ENCODE results near the gene PDCL2. TPM values are rescaled to one million over a fixed set of nuclear protein-coding genes. Genes with fewer than 3 reads are reported as not detected.

Gene PDCL2
- polyA plus RNA-seq, 1 experiment = not detected

DNA sequence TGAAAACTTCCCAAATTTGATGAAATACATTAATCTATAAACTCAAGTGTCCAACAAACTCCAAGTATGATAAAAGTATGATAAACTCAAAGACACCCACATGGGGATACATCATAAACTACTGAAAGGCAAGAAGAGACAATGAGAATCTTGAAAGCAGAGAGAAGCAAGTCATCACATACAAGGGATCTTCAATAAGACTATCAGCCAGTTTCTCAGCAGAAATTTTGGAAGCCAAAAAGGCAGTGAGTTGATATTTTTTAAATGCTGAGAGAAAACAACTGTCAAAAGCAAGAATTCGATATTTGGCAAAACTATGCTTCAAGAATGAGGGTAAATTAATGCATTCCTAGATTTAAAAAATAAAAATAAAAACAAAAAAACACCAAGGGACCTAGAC lies 16.5 kb downstream of the PDCL2 start:
- no peak overlapping the region for H3K4me3 ChIP-seq (ENCODE audit: low read depth, low read length)
- H3K9me3 ChIP-seq (ENCODE audit: control insufficient read depth, insufficient read depth, low read length) = peaks cover 4% of the 10 kb centered on the region; the same call in 1 of the 2 replicates
- ChIA-PET POLR2A (no interaction called here), CTCF (no interaction called here)
- DNase-seq (ENCODE audit: low read depth, low spot score) = no peak
- no peaks in the 10 kb centered on the region for H3K27me3 ChIP-seq (ENCODE audit: control insufficient read depth, insufficient read depth, low read length)
- TF ChIP-seq, protein P1, sequence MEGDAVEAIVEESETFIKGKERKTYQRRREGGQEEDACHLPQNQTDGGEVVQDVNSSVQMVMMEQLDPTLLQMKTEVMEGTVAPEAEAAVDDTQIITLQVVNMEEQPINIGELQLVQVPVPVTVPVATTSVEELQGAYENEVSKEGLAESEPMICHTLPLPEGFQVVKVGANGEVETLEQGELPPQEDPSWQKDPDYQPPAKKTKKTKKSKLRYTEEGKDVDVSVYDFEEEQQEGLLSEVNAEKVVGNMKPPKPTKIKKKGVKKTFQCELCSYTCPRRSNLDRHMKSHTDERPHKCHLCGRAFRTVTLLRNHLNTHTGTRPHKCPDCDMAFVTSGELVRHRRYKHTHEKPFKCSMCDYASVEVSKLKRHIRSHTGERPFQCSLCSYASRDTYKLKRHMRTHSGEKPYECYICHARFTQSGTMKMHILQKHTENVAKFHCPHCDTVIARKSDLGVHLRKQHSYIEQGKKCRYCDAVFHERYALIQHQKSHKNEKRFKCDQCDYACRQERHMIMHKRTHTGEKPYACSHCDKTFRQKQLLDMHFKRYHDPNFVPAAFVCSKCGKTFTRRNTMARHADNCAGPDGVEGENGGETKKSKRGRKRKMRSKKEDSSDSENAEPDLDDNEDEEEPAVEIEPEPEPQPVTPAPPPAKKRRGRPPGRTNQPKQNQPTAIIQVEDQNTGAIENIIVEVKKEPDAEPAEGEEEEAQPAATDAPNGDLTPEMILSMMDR (IDR thresholded peaks at IDR 0.05; ENCODE audit: low read depth, low read length) = no peak
- H3K27ac ChIP-seq (ENCODE audit: low read depth, low read length) = no peak overlapping the region

DNA sequence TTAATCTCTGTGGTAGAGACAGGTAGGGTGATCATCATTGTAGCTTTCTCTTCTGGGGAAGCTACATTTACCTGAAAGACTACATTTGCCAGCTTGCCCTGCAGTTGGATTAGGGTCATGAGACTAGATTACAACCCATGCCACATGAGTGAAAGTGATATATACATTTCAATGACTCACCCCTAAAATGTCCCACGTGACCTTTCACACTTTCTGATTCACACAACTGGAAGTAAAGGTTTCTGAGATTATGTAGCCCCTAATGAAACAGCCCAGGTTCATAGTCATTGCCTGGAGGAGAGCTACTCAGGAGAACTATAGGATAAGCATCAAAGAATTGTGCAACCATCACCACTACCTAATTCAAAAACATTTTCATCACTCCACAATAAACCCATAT lies 17.8 kb downstream of the PDCL2 start:
- peaks cover 4% of the 10 kb centered on the region; the same call in 1 of the 2 replicates for H3K9me3 ChIP-seq (ENCODE audit: control insufficient read depth, insufficient read depth, low read length)
- no peaks in the 10 kb centered on the region for H3K27me3 ChIP-seq (ENCODE audit: control insufficient read depth, insufficient read depth, low read length)
- no peak for DNase-seq (ENCODE audit: low read depth, low spot score)
- no peak overlapping the region for H3K4me3 ChIP-seq (ENCODE audit: low read depth, low read length)
- TF ChIP-seq, protein P1 (IDR thresholded peaks at IDR 0.05; ENCODE audit: low read depth, low read length) = no peak
- H3K27ac ChIP-seq (ENCODE audit: low read depth, low read length) = no peak overlapping the region
- CTCF ChIA-PET = no interaction called here
- POLR2A ChIA-PET = no interaction called here

DNA sequence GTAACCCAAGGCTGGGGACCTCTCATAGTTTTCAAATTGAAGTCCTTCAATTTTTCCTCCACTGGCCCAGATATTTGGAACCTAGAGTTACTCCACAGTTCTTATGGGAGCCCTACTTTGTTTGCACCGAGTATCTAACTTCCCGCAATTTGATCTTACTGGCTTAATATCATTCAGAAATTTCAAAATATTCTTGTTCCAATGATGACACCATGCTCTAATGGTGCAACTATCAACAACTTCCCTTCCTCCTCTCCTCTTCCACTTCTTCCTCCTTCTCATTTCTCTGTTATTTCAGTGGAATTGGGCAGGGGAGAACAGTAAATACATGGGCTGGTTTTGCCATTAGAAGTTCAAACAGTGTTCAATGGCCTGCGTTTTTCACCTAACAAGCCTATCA lies 20.2 kb downstream of the PDCL2 start:
- ChIA-PET POLR2A (no interaction called here), CTCF (no interaction called here)
- Histone ChIP-seq H3K27ac (ENCODE audit: low read depth, low read length) (no peak overlapping the region), H3K9me3 (ENCODE audit: control insufficient read depth, insufficient read depth, low read length) (peaks cover 4% of the 10 kb centered on the region; the same call in 1 of the 2 replicates), H3K27me3 (ENCODE audit: control insufficient read depth, insufficient read depth, low read length) (peaks cover 3% of the 10 kb centered on the region), H3K4me3 (ENCODE audit: low read depth, low read length) (no peak overlapping the region)
- TF ChIP-seq, protein P1 (IDR thresholded peaks at IDR 0.05; ENCODE audit: low read depth, low read length) = no peak
- no peak for DNase-seq (ENCODE audit: low read depth, low spot score)

DNA sequence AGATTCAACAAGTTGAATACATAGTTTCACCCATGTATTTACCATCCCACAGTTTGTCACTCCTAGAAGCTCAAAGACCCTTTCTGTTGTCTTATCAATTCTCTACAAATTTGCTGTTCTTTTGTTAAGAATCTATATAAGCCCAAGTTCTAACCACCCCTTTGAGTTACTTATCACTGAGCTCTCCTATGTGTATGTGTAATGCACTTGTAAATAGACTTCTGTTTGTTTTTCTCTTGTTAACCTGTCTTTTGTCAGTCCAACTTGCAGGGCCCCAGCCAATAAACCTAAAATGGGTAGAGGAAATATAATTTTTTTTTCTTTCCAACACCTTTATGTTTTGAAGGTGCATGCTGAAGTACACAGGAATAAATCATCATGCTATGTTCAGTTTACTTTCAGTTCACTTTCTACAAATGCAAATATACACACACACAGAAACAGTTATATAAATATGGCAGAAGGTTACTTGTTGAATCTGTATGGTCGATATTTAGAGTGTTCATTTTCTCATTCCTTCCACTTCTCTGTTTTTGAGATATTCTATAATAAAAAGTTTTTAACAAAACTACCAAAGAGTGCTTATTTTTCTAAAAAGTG lies 23.0 kb downstream of the PDCL2 start:
- no peaks in the 10 kb centered on the region for H3K9me3 ChIP-seq (ENCODE audit: control insufficient read depth, insufficient read depth, low read length)
- CTCF ChIA-PET = interaction anchor here (0.7 to 1.0 kb wide), 2 partner anchors 14 to 598 kb away, joined by 3 to 4 read pairs; no protein-coding TSS in a partner anchor
- POLR2A ChIA-PET = no interaction called here
- TF ChIP-seq, protein P1 (IDR thresholded peaks at IDR 0.05; ENCODE audit: low read depth, low read length) = no peak
- H3K27ac ChIP-seq (ENCODE audit: low read depth, low read length) = no peak overlapping the region
- no peak for DNase-seq (ENCODE audit: low read depth, low spot score)
- H3K27me3 ChIP-seq (ENCODE audit: control insufficient read depth, insufficient read depth, low read length) = peaks cover 3% of the 10 kb centered on the region
- no peak overlapping the region for H3K4me3 ChIP-seq (ENCODE audit: low read depth, low read length)

DNA sequence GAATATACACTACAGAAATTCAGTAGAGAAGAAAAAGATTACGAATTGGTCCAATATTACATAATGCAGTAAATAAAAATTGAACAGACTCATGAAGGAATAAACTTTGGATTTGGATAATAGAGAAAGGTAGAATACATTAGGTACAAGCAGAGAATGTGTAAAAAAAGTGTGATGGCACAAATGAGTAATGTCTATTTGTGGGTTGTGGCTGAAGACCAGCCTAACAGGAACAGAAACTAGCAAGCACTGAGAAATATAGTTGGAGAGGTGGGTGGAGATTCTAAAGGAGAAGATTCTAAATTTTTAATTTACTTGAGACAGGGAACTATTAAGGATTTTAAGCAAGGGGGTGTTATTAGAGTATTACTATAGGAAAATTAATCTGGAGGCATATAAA lies 30.2 kb downstream of the PDCL2 start:
- DNase-seq (ENCODE audit: low read depth, low spot score) = no peak
- TF ChIP-seq, protein P1 (IDR thresholded peaks at IDR 0.05; ENCODE audit: low read depth, low read length) = no peak
- ChIA-PET CTCF (no interaction called here), POLR2A (no interaction called here)
- peaks cover 8% of the 10 kb centered on the region for H3K27me3 ChIP-seq (ENCODE audit: control insufficient read depth, insufficient read depth, low read length)
- no peak overlapping the region for H3K4me3 ChIP-seq (ENCODE audit: low read depth, low read length)
- H3K9me3 ChIP-seq (ENCODE audit: control insufficient read depth, insufficient read depth, low read length) = no peaks in the 10 kb centered on the region
- no peak overlapping the region for H3K27ac ChIP-seq (ENCODE audit: low read depth, low read length)
